ENCODE results near the gene FCHO1. TPM values are rescaled to one million over a fixed set of nuclear protein-coding genes. Genes with fewer than 3 reads are reported as not detected.
A peak's percentile ranks its signal among the peaks of the same experiment; 100 is the strongest.
"Not testable (repeated sequence)": the region's sequence is repeated elsewhere in the genome, so short reads cannot be mapped to it uniquely, and the experiment has no call there.

FCHO1 gene
- total RNA-seq, 4 donors from 2014 or later: 0.13 to 2.1 (median 0.51) TPM; not detected in 1

- Histone ChIP-seq H3K36me3 (no peaks in the 10 kb centered on the region), H3K27ac (no peak overlapping the region), H3K27me3 (peaks cover 21 to 32% (median 27%) of the 10 kb centered on the region in 3 donors), H3K9me3 (no peaks in the 10 kb centered on the region), H3K4me1 (no peaks in the 10 kb centered on the region), H3K4me3 (no peak overlapping the region)
- in situ Hi-C loops (cut with MboI; ENCODE audit: low sequenced_read_pairs in 4 of 4) (no loop called here), intact Hi-C loops (cut with DNase I; ENCODE audit: low total_unique reads) (no loop called here)
- TF ChIP-seq POLR2A (IDR thresholded peaks at IDR 0.05) (no peak), CTCF (IDR thresholded peaks at IDR 0.05 in 4 of 5, conservative IDR thresholded peaks at IDR 0.05 in 1 of 5) (no peak)
- DNase-seq (no peak), ATAC-seq (no peak)
These were observed 27.1 kb downstream of the FCHO1 start for GRCh38 chr19:17778251-17778967.

GRCh38 chr19:17778968-17779929 lies 28.0 kb downstream of the FCHO1 start:
- Histone ChIP-seq H3K36me3 (no peaks in the 10 kb centered on the region), H3K4me3 (no peak overlapping the region), H3K4me1 (no peaks in the 10 kb centered on the region), H3K27ac (no peak overlapping the region), H3K9me3 (no peaks in the 10 kb centered on the region), H3K27me3 (peaks cover 21 to 32% (median 27%) of the 10 kb centered on the region in 3 donors)
- in situ Hi-C loops (cut with MboI; ENCODE audit: low sequenced_read_pairs in 4 of 4) (no loop called here), intact Hi-C loops (cut with DNase I; ENCODE audit: low total_unique reads) (no loop called here)
- DNase-seq (peak in 1 of 2 donors; percentile 27), ATAC-seq (no peak)
- TF ChIP-seq CTCF (IDR thresholded peaks at IDR 0.05 in 4 of 5, conservative IDR thresholded peaks at IDR 0.05 in 1 of 5): no peak
- TF ChIP-seq POLR2A (IDR thresholded peaks at IDR 0.05): no peak

GRCh38 chr19:17780781-17781180 lies 29.5 kb downstream of the FCHO1 start:
- no peak for DNase-seq
- no peaks in the 10 kb centered on the region for H3K36me3 ChIP-seq

GRCh38 chr19:17783721-17784120 lies 32.4 kb downstream of the FCHO1 start:
- ATAC-seq; H3K4me1 ChIP-seq; H3K4me3 ChIP-seq; H3K27ac ChIP-seq; in situ Hi-C loops (cut with MboI; ENCODE audit: low sequenced_read_pairs in 4 of 4); H3K36me3 ChIP-seq; H3K9me3 ChIP-seq; intact Hi-C loops (cut with DNase I; ENCODE audit: low total_unique reads); DNase-seq: not testable (repeated sequence)
- peaks cover 7 to 16% (median 8%) of the 10 kb centered on the region in 3 donors for H3K27me3 ChIP-seq

More at GRCh38 chr19:17780781-17781180, 29.5 kb downstream of the FCHO1 start:
- ATAC-seq: no peak
- no peak overlapping the region for H3K4me3 ChIP-seq
- no peak overlapping the region for H3K27ac ChIP-seq
- H3K27me3 ChIP-seq: peaks cover 16 to 28% (median 23%) of the 10 kb centered on the region in 3 donors
- in situ Hi-C loops (cut with MboI; ENCODE audit: low sequenced_read_pairs in 4 of 4) (no loop called here), intact Hi-C loops (cut with DNase I; ENCODE audit: low total_unique reads) (no loop called here)
- H3K9me3 ChIP-seq: no peaks in the 10 kb centered on the region
- TF ChIP-seq CTCF (IDR thresholded peaks at IDR 0.05 in 4 of 5, conservative IDR thresholded peaks at IDR 0.05 in 1 of 5) (no peak), POLR2A (IDR thresholded peaks at IDR 0.05) (no peak)
- H3K4me1 ChIP-seq: no peaks in the 10 kb centered on the region

Measured in gastrocnemius medialis (tissue), 4 donors.